NAMALWA (cell line): ENCODE measurements around the gene ACACA.
A peak's percentile ranks its signal among the peaks of the same experiment; 100 is the strongest.
"Not testable (repeated sequence)": the region's sequence is repeated elsewhere in the genome, so short reads cannot be mapped to it uniquely, and the experiment has no call there.

Source experiments
- DNase-seq: peaks from one replicate; pipeline ENCODE4 v3.0.0-alpha.2; 2015; ENCODE audit warnings: low spot score

Gene ACACA

GRCh38 chr17:37177254-37177870, 229.3 kb downstream of the ACACA start:
- no peak for DNase-seq

GRCh38 chr17:37176723-37177122, 229.9 kb downstream of the ACACA start:
- no peak for DNase-seq

GRCh38 chr17:37174205-37174604, 232.4 kb downstream of the ACACA start:
- DNase-seq, result peak; percentile 50

- no peak for DNase-seq
Measured at GRCh38 chr17:37170881-37171425, 235.7 kb downstream of the ACACA start.

GRCh38 chr17:37168731-37169353, 237.8 kb downstream of the ACACA start:
- DNase-seq, result no peak

- no peak for DNase-seq
Measured at GRCh38 chr17:37167756-37168155, 238.9 kb downstream of the ACACA start.

- no peak for DNase-seq
Measured at GRCh38 chr17:37164057-37164456, 242.6 kb downstream of the ACACA start.

GRCh38 chr17:37162800-37163199, 243.8 kb downstream of the ACACA start:
- no peak for DNase-seq

GRCh38 chr17:37160944-37161343, 245.7 kb downstream of the ACACA start:
- no peak for DNase-seq

GRCh38 chr17:37158290-37158689, 248.3 kb downstream of the ACACA start:
- DNase-seq, result no peak

- peak; percentile 14 for DNase-seq
Measured at GRCh38 chr17:37148156-37148555, 258.5 kb downstream of the ACACA start.

GRCh38 chr17:37147301-37147812, 259.3 kb downstream of the ACACA start:
- peak; percentile 84 for DNase-seq

GRCh38 chr17:37146086-37147064, 260.3 kb downstream of the ACACA start:
- DNase-seq, result peak; percentile 33

GRCh38 chr17:37144075-37144701, 262.4 kb downstream of the ACACA start:
- DNase-seq, result no peak

GRCh38 chr17:37143558-37143957, 263.1 kb downstream of the ACACA start:
- not testable (repeated sequence) for DNase-seq

- DNase-seq, result no peak
Measured at GRCh38 chr17:37142294-37142896, 264.2 kb downstream of the ACACA start.

GRCh38 chr17:37138571-37139120, 268.0 kb downstream of the ACACA start:
- no peak for DNase-seq

GRCh38 chr17:37137906-37138514, 268.6 kb downstream of the ACACA start:
- DNase-seq, result no peak

GRCh38 chr17:37137070-37137610, 269.5 kb downstream of the ACACA start:
- no peak for DNase-seq

GRCh38 chr17:37135576-37135975, 271.1 kb downstream of the ACACA start:
- DNase-seq, result no peak
